Stomach (tissue), 4 donors: ENCODE data around the gene MOB3B.

Experiments used
- EP300 ChIP-seq: sonication (generic); formaldehyde crosslinking; IDR thresholded peaks from one replicate; pipeline ENCODE4 v1.6.1; 2017; ENCODE audit warnings: antibody characterized with exemption
- POLR2A ChIP-seq, 4 donors: fragments of 450-650 bp; IDR thresholded peaks; one replicate each; pipeline ENCODE4 v1.6.1; 2016; ENCODE audit warnings: antibody characterized with exemption in 4 of 4, control low read depth in 2 of 4, mild to moderate bottlenecking in 1 of 4, moderate library complexity in 1 of 4
- POLR2AphosphoS5 ChIP-seq, 3 donors: sonication (generic); formaldehyde crosslinking; IDR thresholded peaks; one replicate each; pipeline ENCODE4 v1.6.1; 2016; ENCODE audit warnings: antibody characterized with exemption in 3 of 3
- TF ChIP-seq, protein P1 (sequence below), 7 experiments: fragments of 450-650 bp in 4 of 7; fragments of 200-600 bp in 3 of 7; sonication (generic) in 3 of 7; IDR thresholded peaks; one replicate each; pipeline ENCODE4 v1.5.1; 2016 to 2019; ENCODE audit warnings: antibody characterized with exemption in 7 of 7, control low read depth in 2 of 7, mild to moderate bottlenecking in 1 of 7

- no peak for TF ChIP-seq POLR2A (IDR thresholded peaks at IDR 0.05)
- TF ChIP-seq, protein P1, sequence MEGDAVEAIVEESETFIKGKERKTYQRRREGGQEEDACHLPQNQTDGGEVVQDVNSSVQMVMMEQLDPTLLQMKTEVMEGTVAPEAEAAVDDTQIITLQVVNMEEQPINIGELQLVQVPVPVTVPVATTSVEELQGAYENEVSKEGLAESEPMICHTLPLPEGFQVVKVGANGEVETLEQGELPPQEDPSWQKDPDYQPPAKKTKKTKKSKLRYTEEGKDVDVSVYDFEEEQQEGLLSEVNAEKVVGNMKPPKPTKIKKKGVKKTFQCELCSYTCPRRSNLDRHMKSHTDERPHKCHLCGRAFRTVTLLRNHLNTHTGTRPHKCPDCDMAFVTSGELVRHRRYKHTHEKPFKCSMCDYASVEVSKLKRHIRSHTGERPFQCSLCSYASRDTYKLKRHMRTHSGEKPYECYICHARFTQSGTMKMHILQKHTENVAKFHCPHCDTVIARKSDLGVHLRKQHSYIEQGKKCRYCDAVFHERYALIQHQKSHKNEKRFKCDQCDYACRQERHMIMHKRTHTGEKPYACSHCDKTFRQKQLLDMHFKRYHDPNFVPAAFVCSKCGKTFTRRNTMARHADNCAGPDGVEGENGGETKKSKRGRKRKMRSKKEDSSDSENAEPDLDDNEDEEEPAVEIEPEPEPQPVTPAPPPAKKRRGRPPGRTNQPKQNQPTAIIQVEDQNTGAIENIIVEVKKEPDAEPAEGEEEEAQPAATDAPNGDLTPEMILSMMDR (IDR thresholded peaks at IDR 0.05): no peak
- no peak for TF ChIP-seq EP300
- TF ChIP-seq POLR2AphosphoS5 (IDR thresholded peaks at IDR 0.05): no peak
Measured at GRCh38 chr9:27367175-27367798, 162.3 kb downstream of the MOB3B start.
